Stimulated activated CD4-positive, alpha-beta T cell treated with anti-CD3 and anti-CD28 coated beads, Interleukin-4, amount 100 ng/mL, for 48 hours (primary cell): ENCODE measurements around the gene SLC47A2.
"Not testable (repeated sequence)": the region's sequence is repeated elsewhere in the genome, so short reads cannot be mapped to it uniquely, and the experiment has no call there.

Experiments
- DNase-seq, 2 donors: peaks; one replicate each; pipeline ENCODE4 v3.0.0-alpha.2; 2020; ENCODE audit warnings: low read depth in 2 of 2

Gene SLC47A2

GRCh38 chr17:19671433-19671832 is 45.0 kb downstream of the SLC47A2 start:
- no peak for DNase-seq

GRCh38 chr17:19670908-19671307 is 45.5 kb downstream of the SLC47A2 start:
- no peak for DNase-seq

GRCh38 chr17:19669680-19670079 is 46.7 kb downstream of the SLC47A2 start:
- DNase-seq: not testable (repeated sequence)

GRCh38 chr17:19664821-19665181 is 51.6 kb downstream of the SLC47A2 start:
- DNase-seq: no peak

- DNase-seq: no peak
Observed at GRCh38 chr17:19664136-19664820, 52.1 kb downstream of the SLC47A2 start.

- DNase-seq: no peak
Observed at GRCh38 chr17:19663097-19663496, 53.3 kb downstream of the SLC47A2 start.

GRCh38 chr17:19661121-19661520 is 55.3 kb downstream of the SLC47A2 start:
- DNase-seq: no peak

GRCh38 chr17:19660219-19660870 is 56.0 kb downstream of the SLC47A2 start:
- DNase-seq: no peak

- no peak for DNase-seq
Observed at GRCh38 chr17:19659366-19660177, 56.8 kb downstream of the SLC47A2 start.

- no peak for DNase-seq
Observed at GRCh38 chr17:19656851-19657581, 59.4 kb downstream of the SLC47A2 start.

- no peak for DNase-seq
Observed at GRCh38 chr17:19656336-19656735, 60.0 kb downstream of the SLC47A2 start.

- no peak for DNase-seq
Observed at GRCh38 chr17:19654896-19655295, 61.5 kb downstream of the SLC47A2 start.

- DNase-seq: no peak
Observed at GRCh38 chr17:19654342-19654886, 62.0 kb downstream of the SLC47A2 start.

- no peak for DNase-seq
Observed at GRCh38 chr17:19652595-19652994, 63.8 kb downstream of the SLC47A2 start.

- no peak for DNase-seq
Observed at GRCh38 chr17:19651451-19652238, 64.7 kb downstream of the SLC47A2 start.

GRCh38 chr17:19650826-19651225 is 65.6 kb downstream of the SLC47A2 start:
- no peak for DNase-seq

- DNase-seq: no peak
Observed at GRCh38 chr17:19649274-19649541, 67.2 kb downstream of the SLC47A2 start.

- peak; percentile 91 to 95 for DNase-seq
Observed at GRCh38 chr17:19648475-19649273, 67.7 kb downstream of the SLC47A2 start, which contains the start of gene ALDH3A2. TSS of gene ALDH3A2 (plus strand) at chr17:19648751. CDS start at chr17:19648972, 221 bp downstream.

- DNase-seq: peak; percentile 10 to 16
Observed at GRCh38 chr17:19647697-19648474, 68.5 kb downstream of the SLC47A2 start.
